ENCODE results near the gene ROGDI.
A peak's percentile ranks its signal among the peaks of the same experiment; 100 is the strongest.

Gene ROGDI

GRCh38 chr16:4800290-4801041, 2.0 kb downstream of the ROGDI start:
- Histone ChIP-seq H3K27me3 (no peaks in the 10 kb centered on the region), H3K36me3 (peaks cover 62% of the 10 kb centered on the region), H3K27ac (peak overlapping the region; percentile 91), H3K9me3 (no peaks in the 10 kb centered on the region), H3K4me3 (ENCODE audit: low read depth in 1 of 2, low read length in 1 of 2) (peak overlapping the region; percentile 79 to 100), H3K4me1 (ENCODE audit: control insufficient read depth in 1 of 2, insufficient read depth in 1 of 2, low read depth in 1 of 2, low read length in 1 of 2) (peaks cover 33 to 40% of the 10 kb centered on the region in 2 experiments)
- TF ChIP-seq CTCF (IDR thresholded peaks at IDR 0.05): no peak

- H3K4me3 ChIP-seq (ENCODE audit: low read depth in 1 of 2, low read length in 1 of 2): no peak overlapping the region
- peaks cover 33 to 37% of the 10 kb centered on the region in 2 experiments for H3K4me1 ChIP-seq (ENCODE audit: control insufficient read depth in 1 of 2, insufficient read depth in 1 of 2, low read depth in 1 of 2, low read length in 1 of 2)
- no peaks in the 10 kb centered on the region for H3K27me3 ChIP-seq
- no peak overlapping the region for H3K27ac ChIP-seq
- peaks cover 60% of the 10 kb centered on the region for H3K36me3 ChIP-seq
- no peak for TF ChIP-seq CTCF (IDR thresholded peaks at IDR 0.05)
- H3K9me3 ChIP-seq: no peaks in the 10 kb centered on the region
Measured at GRCh38 chr16:4799171-4799855, 3.1 kb downstream of the ROGDI start.

GRCh38 chr16:4798456-4798855, 4.0 kb downstream of the ROGDI start:
- no peak for TF ChIP-seq CTCF (IDR thresholded peaks at IDR 0.05)
- Histone ChIP-seq H3K27me3 (no peaks in the 10 kb centered on the region), H3K27ac (no peak overlapping the region), H3K4me1 (ENCODE audit: control insufficient read depth in 1 of 2, insufficient read depth in 1 of 2, low read depth in 1 of 2, low read length in 1 of 2) (peaks cover 28% of the 10 kb centered on the region in 2 experiments), H3K9me3 (no peaks in the 10 kb centered on the region), H3K4me3 (ENCODE audit: low read depth in 1 of 2, low read length in 1 of 2) (no peak overlapping the region), H3K36me3 (peaks cover 54% of the 10 kb centered on the region)

GRCh38 chr16:4797805-4798252, 4.6 kb downstream of the ROGDI start:
- H3K27me3 ChIP-seq: no peaks in the 10 kb centered on the region
- H3K27ac ChIP-seq: no peak overlapping the region
- H3K9me3 ChIP-seq: no peaks in the 10 kb centered on the region
- H3K4me3 ChIP-seq (ENCODE audit: low read depth in 1 of 2, low read length in 1 of 2): no peak overlapping the region
- peaks cover 21 to 22% of the 10 kb centered on the region in 2 experiments for H3K4me1 ChIP-seq (ENCODE audit: control insufficient read depth in 1 of 2, insufficient read depth in 1 of 2, low read depth in 1 of 2, low read length in 1 of 2)
- no peak for TF ChIP-seq CTCF (IDR thresholded peaks at IDR 0.05)
- H3K36me3 ChIP-seq: peaks cover 54% of the 10 kb centered on the region

GRCh38 chr16:4796982-4797804, 5.2 kb downstream of the ROGDI start:
- H3K36me3 ChIP-seq: peaks cover 54% of the 10 kb centered on the region
- H3K27me3 ChIP-seq: no peaks in the 10 kb centered on the region
- no peak overlapping the region for H3K27ac ChIP-seq
- H3K9me3 ChIP-seq: no peaks in the 10 kb centered on the region
- peaks cover 21 to 22% of the 10 kb centered on the region in 2 experiments for H3K4me1 ChIP-seq (ENCODE audit: control insufficient read depth in 1 of 2, insufficient read depth in 1 of 2, low read depth in 1 of 2, low read length in 1 of 2)
- no peak for TF ChIP-seq CTCF (IDR thresholded peaks at IDR 0.05)
- no peak overlapping the region for H3K4me3 ChIP-seq (ENCODE audit: low read depth in 1 of 2, low read length in 1 of 2)

Measured in neutrophil (primary cell).